ENCODE data around the gene ST3GAL4.
A peak's percentile ranks its signal among the peaks of the same experiment; 100 is the strongest.

Gene ST3GAL4

GRCh38 chr11:126352163-126352562 lies 3.3 kb upstream of the ST3GAL4 start:
- no peak for DNase-seq (ENCODE audit: low spot score)
- TF ChIP-seq CTCF (IDR thresholded peaks at IDR 0.05; ENCODE audit: extremely low read depth, insufficient read depth, missing control alignments), result no peak
- in situ Hi-C loops (cut with MboI; ENCODE audit: low pct_unique_long_range_greater_than_20kb, low sequenced_read_pairs, unreplicated experiment), result no loop called here

- peak; percentile 52 for DNase-seq (ENCODE audit: low spot score)
- in situ Hi-C loops (cut with MboI; ENCODE audit: low pct_unique_long_range_greater_than_20kb, low sequenced_read_pairs, unreplicated experiment), result no loop called here
- no peak for TF ChIP-seq CTCF (IDR thresholded peaks at IDR 0.05; ENCODE audit: extremely low read depth, insufficient read depth, missing control alignments)
Observed at GRCh38 chr11:126352934-126353801, 2.3 kb upstream of the ST3GAL4 start.

GRCh38 chr11:126354631-126355323 lies 709 bp upstream of the ST3GAL4 start:
- in situ Hi-C loops (cut with MboI; ENCODE audit: low pct_unique_long_range_greater_than_20kb, low sequenced_read_pairs, unreplicated experiment), result no loop called here
- TF ChIP-seq CTCF (IDR thresholded peaks at IDR 0.05; ENCODE audit: extremely low read depth, insufficient read depth, missing control alignments), result no peak
- DNase-seq (ENCODE audit: low spot score), result peak; percentile 56

- no peak for TF ChIP-seq CTCF (IDR thresholded peaks at IDR 0.05; ENCODE audit: extremely low read depth, insufficient read depth, missing control alignments)
- no peak for DNase-seq (ENCODE audit: low spot score)
- in situ Hi-C loops (cut with MboI; ENCODE audit: low pct_unique_long_range_greater_than_20kb, low sequenced_read_pairs, unreplicated experiment), result no loop called here
Observed at GRCh38 chr11:126355926-126356897, 726 bp downstream of the ST3GAL4 start.

- in situ Hi-C loops (cut with MboI; ENCODE audit: low pct_unique_long_range_greater_than_20kb, low sequenced_read_pairs, unreplicated experiment), result no loop called here
- no peak for TF ChIP-seq CTCF (IDR thresholded peaks at IDR 0.05; ENCODE audit: extremely low read depth, insufficient read depth, missing control alignments)
- DNase-seq (ENCODE audit: low spot score), result no peak
Observed at GRCh38 chr11:126357055-126357962, 1.8 kb downstream of the ST3GAL4 start.

Measured in GM13977 (cell line).